Astrocyte of the hippocampus (primary cell): ENCODE measurements around the gene MOB2.

Source experiments
- DNase-seq: peaks from one replicate; pipeline ENCODE4 v3.0.0; 2011; ENCODE audit warnings: low read depth, low spot score

Gene MOB2

DNA sequence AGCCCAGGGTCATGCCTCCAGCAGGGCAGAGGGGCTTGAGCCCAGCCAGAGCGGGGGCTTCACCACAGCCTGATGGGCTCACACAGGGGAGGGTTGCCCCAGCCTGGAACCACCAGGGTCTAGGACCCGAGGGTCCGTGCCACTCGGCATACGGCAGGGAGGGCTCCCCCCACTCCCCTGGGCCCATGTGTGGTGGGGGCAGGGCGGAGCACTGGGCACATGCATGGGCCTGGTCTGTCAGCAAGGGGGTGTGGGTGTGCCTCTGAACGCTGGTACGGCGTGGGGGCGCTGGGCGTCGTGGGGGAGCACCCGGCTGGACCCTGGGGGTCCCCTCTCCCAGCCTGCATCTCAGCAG is 29.3 kb downstream of the MOB2 start:
- DNase-seq = no peak

DNA sequence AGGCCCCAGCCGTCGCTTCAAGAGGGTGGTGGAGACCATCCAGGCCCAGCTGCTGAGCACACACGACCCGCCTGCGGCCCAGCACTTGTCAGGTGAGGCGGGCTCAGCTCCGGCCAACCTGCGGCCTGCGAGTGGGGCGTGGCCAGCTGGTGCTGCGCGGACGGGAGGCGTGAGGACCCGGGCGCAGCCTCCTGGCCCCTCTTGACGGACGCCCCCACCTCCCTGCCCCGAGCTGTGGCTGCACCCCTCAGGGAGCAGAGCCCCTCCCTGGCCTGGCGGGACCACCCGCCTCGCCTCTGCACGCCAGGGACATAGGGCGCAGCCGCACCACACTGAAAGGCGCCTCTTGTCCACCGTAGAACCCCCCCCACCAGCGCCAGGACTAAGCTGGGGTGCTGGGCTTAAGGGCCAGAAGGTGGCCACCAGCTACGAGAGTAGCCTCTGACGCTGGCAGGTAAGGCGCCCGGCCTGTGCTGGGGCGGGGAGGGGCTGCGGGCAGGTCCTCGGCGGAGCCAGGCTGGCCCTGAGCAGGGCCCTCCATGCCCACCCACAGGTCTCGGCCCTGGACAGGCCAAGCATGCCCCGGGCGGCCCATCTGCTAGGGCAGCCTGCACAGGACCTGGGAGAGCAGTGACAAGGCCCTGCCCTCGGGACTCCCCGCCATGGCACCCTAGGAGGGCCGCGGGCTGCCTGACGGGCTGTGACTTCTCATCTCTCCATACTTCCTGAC is 29.8 kb downstream of the MOB2 start:
- DNase-seq = no peak

DNA sequence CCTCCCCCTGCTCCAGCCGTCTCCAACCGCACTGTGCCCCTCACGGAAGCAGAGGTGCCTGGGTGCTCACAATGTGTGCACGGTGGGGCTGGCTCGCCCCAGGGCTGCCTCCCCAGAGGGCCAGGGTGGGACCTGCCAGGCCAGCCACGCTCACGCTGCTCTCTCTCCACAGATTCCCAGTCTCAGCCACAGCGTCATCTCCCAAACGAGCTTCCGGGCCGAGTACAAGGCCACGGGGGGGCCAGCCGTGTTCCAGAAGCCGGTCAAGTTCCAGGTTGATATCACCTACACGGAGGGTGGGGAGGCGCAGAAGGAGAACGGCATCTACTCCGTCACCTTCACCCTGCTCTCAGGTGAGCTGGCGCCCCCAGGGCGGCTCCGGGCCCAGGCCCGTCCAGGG is 30.4 kb downstream of the MOB2 start:
- no peak for DNase-seq

DNA sequence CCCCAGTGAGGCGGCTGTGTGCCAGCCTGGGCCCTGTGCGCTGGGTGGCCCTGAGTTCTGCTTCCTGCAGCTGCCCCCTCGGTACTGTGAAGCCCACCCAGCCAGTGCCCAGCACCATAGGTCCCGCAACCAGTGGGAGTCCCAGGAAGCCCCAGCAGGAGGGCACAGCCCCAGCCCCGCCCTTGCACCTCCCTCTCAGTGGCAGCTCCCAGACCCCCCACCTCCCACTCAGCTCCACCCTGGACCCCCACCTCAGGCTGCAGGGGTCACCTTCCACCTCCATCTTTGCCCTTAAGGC is 30.9 kb downstream of the MOB2 start:
- no peak for DNase-seq

DNA sequence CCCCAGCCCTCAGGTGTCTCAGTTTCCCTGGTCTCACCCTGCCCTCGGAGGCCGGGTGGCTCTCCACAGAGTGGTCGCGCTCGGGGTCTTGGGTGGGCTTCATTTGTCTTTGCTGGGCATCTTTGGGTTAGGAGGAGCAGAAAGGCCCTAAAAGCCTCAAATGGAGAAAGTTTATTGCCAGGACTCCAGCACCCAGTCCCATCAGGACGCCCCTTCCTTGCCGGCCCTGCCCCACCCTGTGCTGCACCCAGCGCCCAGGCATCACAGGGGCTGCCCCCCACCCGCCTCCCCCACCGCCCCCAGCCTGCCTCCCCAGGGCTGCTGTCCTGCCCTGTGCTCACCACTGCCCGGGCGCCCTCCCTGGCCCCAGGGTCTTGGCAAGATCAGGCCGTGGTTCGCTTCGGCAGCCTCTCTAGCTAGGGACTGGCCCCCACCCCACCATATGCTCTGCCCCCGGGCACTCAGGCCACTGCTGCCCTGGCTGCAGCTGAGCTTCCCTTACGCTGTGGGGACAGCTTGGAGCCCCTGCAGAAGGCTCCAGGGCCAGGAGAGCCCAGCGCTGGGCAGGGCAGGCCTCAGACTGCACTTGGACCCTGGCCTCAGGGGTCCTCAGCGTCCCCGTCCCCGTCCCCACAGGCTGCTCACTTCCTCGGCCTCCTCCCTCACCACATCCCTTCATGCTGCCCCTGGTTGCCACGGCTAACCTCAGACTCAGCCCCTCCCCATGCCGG is 31.4 kb downstream of the MOB2 start:
- DNase-seq = no peak

DNA sequence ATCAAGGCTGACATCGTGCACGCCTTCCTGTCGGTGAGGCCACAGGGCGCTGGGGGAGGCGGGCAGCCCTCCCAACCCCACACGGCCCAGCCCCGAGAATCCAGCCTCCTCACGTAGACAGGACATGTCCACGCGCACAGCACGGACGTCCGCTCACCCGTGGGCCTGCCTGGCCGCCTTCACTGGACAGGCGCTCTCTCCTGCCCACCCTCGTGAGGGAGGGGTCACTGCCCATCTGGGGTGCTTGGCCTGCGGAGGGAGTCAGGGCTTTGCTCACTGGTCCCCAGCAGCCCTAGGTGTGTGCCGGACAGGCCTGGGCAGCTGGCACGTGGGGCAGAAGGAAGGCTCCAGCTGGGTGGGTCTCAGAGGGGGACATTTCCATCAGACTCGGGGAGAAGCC is 32.0 kb downstream of the MOB2 start:
- DNase-seq = no peak

DNA sequence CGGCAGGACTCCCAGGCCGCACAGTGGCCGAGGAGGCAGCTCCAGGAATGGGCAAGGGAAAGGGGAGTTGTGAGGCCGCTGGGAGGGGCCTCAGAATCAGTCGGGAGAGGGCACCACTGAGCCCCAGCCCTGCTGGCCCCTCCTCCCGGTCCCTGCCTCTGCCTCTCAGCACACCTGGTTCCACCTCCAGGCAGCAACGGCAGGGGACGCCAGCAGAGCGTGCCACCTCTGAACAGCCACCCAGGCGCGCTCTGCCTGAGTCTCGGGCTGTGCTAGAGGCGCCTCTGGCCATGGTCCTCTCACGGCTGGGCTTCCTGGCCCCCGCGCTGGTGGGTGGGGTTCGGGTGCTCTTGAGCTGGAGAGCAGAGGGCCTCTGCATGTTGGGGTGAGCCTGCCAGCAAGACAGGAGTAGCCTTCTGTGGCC is 33.0 kb downstream of the MOB2 start:
- no peak for DNase-seq

DNA sequence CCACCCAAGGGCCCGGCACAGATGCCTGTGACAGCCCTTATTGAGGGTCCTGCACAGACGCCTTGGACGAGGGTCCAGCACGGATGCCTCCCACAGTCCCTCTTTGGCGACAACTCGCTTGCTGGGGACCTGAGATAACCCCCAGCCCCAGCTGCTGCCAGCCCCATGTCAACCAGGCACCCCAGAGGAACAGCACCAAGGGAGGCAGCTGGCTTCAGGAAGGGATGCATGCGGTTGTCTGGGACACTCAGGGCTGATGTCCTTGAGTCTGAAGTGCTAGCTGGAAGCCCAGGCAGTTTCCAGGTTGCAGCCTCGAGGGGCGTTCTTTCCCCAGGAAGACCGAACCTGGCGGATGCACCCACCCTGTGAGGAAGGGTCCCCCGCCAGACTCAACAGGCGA is 33.8 kb downstream of the MOB2 start:
- no peak for DNase-seq

DNA sequence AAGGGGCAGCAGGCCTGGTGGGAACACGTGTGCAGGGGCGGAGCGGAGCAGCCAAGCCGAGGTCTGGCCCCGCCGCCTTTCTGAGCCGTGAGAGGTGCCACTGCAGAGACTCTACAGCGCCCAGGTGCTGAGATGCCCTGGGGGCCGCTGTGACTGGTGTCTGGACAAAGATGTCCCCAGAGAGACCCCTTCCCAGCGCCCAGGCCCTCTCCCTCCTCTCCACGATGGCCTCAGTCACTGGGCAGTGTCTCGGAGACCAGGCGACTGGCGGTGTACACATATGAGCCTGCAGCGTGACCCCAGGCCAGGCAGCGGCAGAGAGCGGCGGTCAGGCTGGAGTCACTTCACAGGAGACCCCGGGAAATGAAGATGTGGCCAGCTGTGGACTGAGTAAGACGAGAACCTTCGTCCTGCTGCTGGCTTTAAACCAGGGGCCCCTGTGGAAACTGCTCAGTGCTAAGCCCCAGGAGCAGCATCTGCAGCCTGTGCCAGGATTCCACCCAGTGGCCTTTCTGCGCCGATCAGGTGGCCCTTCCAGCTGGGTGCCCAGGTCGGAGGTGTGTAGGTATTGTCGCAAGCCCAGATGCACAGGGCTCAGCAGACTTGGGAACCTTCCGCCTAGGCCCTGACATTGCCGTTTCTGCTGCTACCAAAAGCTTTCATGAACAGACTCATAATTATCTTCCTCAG is 34.7 kb downstream of the MOB2 start:
- DNase-seq = no peak

DNA sequence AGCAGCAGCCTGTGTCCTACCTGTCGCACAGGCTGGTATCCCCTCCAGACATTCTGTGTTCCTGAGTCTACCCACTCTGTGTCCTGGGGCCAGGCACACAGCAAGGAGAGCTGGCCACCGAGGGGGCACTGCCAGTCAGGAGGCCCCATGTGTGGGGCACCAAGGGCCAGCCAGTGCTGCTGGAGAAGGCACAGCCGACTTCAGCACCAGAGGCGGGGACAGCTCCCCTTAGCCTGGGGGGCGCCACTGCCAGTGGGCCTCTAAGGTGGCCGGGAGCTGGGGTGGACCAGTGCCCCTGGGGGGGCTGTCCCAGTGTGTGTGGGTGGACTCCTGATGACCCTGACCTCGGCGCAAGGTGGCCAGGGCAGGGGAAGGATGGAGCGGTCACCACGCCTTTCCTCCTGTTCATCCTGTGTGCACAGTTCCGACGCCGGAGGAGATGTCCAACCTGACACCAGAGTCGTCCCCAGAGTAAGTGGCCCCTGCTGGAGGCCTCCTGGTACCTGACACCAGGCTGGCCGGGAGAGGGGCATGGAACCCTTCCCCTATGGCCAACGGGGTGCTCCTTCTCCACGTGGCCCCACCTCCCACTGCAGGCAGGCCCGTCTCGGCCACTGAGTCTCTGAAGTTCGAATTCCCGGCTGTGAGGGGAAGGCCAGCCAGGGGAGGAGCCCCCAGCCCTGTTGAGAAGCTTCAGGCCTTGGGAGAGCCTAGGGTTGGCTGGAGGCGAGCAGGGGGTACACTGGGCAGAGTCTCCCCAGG is 35.4 kb downstream of the MOB2 start:
- DNase-seq = peak; percentile 21

DNA sequence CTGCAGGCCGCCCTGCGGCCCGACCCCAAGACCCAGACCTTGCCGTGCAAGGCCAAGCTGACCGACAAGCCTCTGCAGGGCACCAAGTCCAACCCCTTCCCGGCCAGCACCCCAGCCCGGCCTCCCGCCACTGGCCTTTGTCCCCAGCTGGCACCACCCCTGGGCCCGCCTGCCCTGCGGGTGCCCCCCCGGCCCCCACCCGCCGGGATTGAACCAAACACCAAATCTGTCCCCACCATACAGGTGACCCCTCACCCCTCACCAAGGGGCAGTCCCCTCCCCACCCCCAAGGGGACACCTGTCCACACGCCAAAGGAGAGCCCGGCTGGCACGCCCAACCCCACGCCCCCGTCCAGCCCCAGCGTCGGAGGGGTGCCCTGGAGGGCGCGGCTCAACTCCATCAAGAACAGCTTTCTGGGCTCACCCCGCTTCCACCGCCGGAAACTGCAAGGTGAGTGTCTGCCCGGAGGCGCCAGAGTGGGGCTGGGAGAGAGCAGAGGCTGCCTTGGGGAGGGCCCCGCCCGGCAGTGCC is 36.2 kb downstream of the MOB2 start:
- no peak for DNase-seq

DNA sequence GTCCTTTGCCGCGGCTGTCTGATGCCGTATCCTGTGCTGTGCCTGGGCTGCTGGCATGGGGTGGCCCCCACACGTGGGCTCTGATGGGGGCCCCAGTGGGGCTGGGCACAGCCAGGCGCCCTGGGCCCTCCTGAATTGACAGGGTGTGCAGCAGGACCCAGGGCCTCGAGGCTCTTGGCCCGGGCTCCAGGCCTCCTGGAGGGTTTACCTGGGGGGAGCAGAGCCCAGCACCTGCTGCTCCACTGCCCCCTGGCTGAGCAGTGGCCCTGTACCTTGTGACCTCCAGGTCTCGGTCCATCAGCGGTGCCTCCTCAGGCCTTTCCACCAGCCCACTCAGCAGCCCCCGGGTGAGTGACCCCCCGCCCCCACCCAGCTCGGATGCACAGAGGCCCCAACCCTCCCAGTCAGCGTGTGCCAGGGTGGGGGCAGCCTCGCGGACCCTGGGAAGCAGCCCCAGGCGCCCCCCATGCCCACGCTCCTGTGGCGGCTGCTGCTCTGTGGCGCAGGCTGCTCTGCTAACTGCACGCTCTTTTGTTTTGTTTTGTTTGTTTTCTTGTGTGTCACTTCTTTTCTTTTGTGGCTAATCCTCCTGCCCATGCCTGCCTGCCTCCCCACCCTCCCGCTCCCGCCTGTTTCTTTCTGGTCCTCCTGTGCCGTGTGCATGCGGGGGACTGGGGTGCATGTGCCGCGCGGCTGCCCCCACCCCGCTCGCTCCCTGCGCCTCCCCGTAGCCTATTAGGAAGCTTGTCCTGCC is 36.9 kb downstream of the MOB2 start:
- DNase-seq = no peak

DNA sequence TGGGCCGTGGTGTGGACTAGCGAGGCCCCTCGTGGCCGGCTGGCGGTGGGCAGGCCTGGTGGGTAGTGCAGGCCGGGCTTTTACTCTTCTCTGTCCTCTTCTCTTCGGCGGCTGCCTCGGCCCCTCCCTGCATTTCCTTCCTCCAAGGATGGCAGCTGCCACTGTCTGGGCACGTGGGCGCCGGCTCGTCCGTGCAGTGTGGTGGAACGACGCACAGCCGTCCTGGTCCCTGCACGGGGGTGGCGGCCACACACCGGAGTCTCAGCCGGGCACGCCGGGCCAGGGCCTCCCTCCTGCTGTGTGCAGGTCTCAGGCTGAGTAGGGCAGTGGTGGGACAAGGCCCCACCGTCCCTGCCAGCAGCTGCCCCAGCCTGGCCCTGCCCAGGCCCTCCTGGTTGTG is 37.7 kb downstream of the MOB2 start:
- no peak for DNase-seq

DNA sequence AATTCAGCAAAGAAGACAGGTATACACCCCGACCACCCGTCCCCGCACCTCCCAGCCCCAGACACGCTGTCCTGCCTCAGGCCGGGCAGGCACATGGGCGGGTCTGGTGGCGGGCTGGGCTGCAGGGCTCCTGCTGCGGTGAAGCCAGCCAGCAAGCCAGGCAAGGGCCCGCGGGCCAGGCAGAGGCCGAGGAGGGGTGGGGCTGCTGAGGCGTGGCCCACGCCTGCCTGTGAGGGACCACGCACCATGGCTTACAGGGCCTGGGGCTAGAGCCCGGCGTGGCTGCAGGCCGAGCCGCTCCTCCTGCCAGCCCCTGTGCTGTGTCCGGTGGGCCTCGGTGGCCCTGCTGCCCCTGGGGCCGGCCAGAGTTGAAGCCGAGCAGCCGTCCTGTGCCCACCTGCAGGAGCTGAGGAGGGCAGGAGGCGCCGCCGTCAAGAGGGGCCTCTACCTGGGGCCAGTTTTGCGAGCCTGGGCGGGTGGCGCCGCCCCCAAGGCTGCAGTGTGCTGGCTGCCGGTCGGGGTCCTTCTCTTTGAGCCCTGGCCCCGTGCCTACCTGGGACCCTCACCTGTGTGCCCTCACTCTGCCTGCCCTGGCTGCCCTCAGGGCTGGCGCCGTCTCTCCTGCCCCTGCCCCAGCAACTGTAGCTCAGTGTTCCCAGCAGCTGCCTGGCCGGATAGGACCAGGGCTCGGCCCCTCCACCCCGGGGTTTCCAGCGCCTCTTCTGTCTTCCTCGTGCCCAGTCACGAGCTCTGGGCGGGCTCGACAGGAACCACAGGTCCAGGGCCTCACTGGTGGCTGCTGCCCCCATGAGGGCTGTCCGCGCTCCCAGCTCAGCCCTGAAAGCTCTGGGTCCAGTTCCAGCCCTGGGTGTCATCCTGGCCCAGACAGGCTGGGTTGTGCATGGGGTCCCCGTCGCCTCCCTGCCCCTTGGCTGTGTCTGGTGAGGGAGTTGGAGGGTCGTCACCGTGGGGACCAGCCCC is 38.4 kb downstream of the MOB2 start:
- DNase-seq = no peak

DNA sequence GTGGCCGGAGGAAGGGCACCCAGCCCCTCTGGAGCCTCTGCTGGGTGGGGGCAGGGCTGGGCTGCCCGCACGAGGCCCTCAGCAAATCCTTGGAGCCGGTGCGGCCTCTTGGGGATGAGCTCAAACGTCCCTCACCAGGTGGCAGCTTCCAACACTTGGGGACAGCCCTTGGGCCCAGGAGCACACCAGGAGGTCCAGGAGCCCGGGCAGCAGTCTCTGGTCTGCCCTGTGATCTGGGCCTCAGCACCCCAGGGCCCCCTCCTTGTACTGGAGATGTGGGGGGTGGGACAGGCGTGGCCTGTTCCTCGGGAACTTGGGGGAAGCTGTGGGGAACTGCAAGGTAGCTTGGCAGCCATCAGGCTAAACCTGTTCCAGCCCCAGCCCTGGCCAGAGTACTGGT is 40.0 kb downstream of the MOB2 start:
- no peak for DNase-seq

DNA sequence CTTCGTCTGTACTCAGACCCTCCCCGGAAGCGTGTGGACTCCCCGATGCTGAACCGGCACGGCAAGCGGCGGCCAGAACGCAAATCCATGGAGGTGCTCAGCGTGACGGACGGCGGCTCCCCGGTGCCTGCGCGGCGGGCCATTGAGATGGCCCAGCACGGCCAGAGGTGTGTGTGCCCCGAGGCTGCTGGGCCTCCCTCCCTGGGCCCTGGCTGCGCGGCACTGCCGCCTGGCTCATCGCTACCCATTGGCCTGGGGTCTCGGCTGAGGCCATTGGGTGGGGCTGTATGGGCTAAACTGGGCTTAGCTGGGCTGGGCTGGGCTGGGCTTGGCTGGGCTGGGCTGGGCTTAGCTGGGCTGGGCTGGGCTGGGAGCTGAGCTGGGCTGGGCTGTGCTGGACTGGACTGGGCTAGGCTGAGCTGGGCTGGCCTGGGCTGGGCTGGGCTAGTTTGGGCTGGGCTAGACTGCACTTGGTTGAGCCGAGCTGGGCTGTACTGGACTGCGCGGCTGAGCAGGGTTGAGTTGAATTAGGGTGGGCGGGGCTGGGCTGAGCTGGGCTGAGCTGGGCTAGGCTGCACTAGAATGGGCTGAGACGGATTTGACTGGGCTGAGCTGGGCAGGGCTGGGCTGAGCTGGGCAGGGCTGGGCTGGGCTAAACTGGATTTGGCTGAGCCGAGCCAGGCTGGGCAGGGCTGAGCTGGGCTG is 40.7 kb downstream of the MOB2 start:
- DNase-seq = no peak

DNA sequence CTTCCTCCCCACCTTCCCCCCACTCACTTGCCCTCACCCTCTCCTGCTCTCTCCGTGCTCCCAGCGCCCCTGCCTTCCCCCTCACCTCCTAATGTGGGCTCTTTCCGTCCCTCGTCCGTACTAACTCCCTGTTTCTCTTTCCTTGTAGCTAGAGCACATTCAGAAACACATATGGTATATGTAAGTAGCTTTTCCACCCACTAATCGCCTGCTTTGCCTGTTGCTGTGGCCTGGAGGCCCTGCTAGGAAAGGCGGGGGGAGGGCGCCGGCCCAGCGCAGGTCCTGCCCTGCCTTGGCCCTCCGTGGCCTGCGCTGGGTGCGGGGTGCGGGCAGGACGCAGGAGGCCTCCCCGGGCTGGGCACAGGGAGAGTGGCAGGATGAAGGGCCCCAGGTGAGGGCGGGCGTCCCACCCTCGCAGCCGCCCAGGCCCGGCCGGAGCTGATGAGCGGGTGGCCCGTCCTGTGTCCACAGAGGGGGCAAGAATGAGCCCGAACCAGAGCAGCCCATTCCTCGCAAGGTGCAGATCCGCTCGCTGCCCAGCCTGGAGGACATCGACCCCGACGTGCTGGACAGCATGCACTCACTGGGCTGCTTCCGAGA is 41.7 kb downstream of the MOB2 start:
- no peak for DNase-seq

DNA sequence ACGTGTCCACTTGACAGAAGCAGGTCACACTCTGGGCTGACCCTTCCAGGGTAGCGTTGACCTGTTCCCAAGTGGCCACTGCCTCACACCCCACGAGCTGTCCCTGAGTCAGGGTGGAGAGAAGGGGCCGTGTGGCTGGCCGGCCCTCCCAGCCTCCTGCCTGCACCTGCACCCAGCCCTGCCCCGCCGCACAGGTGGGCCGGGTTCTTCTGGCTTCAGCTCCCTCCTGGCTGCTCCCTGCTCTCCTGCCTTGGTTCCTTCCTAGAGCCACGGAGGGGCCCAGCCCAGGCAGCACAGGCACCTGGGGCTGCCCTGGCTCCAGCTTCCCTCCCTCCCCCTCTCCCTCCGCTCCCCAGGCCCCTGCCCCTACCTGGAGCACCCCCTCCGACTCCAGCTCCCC is 42.3 kb downstream of the MOB2 start:
- DNase-seq = no peak

DNA sequence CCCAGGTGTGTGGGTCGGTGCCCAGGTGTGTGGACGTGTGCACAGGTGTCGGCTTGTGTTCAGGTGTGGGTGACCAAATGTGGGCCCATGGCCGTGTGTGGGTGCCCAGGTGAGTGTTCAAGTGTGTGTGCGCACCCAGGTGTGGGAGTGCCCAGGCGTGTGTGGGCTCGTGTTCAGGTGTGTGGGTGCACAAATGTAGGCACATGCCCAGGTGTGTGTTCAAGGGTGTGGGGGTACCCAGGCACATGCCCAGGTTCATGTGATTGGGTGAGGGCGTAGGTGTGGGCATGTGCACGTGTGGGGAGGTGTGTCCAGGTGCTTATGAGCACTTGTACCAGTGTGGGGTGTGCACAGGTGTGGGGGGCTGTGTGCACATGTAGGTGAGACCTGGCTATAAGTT is 42.8 kb downstream of the MOB2 start:
- DNase-seq = no peak
